Measurements from ENCODE around the gene SYF2.
A peak's percentile ranks its signal among the peaks of the same experiment; 100 is the strongest.

Gene SYF2

GRCh38 chr1:25198663-25199252 is 33.5 kb downstream of the SYF2 start:
- POLR2A ChIA-PET = no interaction called here
- 65% methylated on average over 20 of the region's 20 CpGs for WGBS (ENCODE audit: insufficient coverage)
- Histone ChIP-seq H3K36me3 (ENCODE audit: control insufficient read depth in 4 of 4, insufficient read depth in 4 of 4, low read length in 3 of 4) (no peaks in the 10 kb centered on the region), H3K27ac (ENCODE audit: insufficient read depth in 1 of 2, low read depth in 1 of 2, low read length in 2 of 2, poor library complexity in 1 of 2, severe bottlenecking in 2 of 2) (peak overlapping the region in 1 of 2 experiments; percentile 2), H3K4me1 (ENCODE audit: control extremely low read depth in 1 of 4, control insufficient read depth in 4 of 4, insufficient read depth in 4 of 4, low read length in 3 of 4) (peaks cover 0 to 26% (median 20%) of the 10 kb centered on the region in 4 experiments), H3K27me3 (replicated peaks in 2 of 5; ENCODE audit: control insufficient read depth in 4 of 5, insufficient read depth in 5 of 5, low read length in 4 of 5) (no peaks in the 10 kb centered on the region), H3K4me3 (ENCODE audit: control insufficient read depth in 1 of 7, extremely low read depth in 1 of 7, insufficient read depth in 4 of 7, low read depth in 2 of 7, low read length in 6 of 7) (peak overlapping the region in 2 of 7 experiments; percentile 8 to 51), H3K9me3 (ENCODE audit: control extremely low read depth in 1 of 5, control insufficient read depth in 4 of 5, insufficient read depth in 2 of 5, low read depth in 1 of 5, low read length in 4 of 5) (no peaks in the 10 kb centered on the region)
- CTCF ChIA-PET = interaction anchor here (0.7 to 1.6 kb wide), 2 partner anchors 11 to 99 kb away, joined by 3 to 4 read pairs; no protein-coding TSS in a partner anchor
- peak; percentile 23 to 74 (median 64) for DNase-seq

DNA sequence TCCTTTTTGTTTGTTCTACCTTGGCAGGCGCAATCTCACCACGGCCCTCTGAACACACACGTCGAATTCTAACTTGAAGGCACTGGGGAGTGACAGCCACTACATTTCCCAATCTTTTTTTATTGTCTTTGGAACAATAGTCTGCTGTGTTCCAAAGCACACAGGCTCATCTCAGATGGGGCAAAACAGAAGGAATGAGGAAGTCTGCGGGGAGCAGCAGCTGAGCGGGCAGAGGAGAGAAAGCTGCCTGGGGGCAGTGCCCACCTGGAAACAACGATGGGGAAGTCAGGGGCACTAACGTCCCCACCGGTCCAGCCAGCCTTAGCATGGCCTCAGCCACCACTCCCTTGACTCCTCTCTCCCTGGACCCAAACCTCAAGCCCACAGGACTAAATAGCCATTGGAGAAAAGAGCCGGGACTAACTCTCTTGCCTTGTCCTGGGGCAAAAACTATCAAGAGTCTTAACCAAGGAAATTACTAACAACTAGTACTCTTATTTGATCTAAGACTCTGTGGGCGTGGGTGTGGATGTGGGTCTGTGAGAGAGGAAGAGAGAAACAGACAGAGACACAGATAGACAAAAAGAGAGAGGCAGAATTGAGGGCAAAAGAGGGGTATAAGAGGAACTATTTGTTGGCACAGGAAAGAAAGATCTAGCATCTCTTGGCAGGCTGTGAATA is 34.2 kb downstream of the SYF2 start:
- Histone ChIP-seq H3K36me3 (ENCODE audit: control insufficient read depth in 4 of 4, insufficient read depth in 4 of 4, low read length in 3 of 4) (no peaks in the 10 kb centered on the region), H3K27ac (ENCODE audit: insufficient read depth in 1 of 2, low read depth in 1 of 2, low read length in 2 of 2, poor library complexity in 1 of 2, severe bottlenecking in 2 of 2) (peak overlapping the region in 1 of 2 experiments; percentile 2), H3K27me3 (replicated peaks in 2 of 5; ENCODE audit: control insufficient read depth in 4 of 5, insufficient read depth in 5 of 5, low read length in 4 of 5) (no peaks in the 10 kb centered on the region), H3K4me3 (ENCODE audit: control insufficient read depth in 1 of 7, extremely low read depth in 1 of 7, insufficient read depth in 4 of 7, low read depth in 2 of 7, low read length in 6 of 7) (peak overlapping the region in 1 of 7 experiments; percentile 51), H3K4me1 (ENCODE audit: control extremely low read depth in 1 of 4, control insufficient read depth in 4 of 4, insufficient read depth in 4 of 4, low read length in 3 of 4) (peaks cover 0 to 26% (median 20%) of the 10 kb centered on the region in 4 experiments), H3K9me3 (ENCODE audit: control extremely low read depth in 1 of 5, control insufficient read depth in 4 of 5, insufficient read depth in 2 of 5, low read depth in 1 of 5, low read length in 4 of 5) (no peaks in the 10 kb centered on the region)
- WGBS (ENCODE audit: insufficient coverage) = 28% methylated on average over 9 of the region's 11 CpGs
- ChIA-PET POLR2A (no interaction called here), CTCF (interaction anchor here (0.8 to 1.6 kb wide), 3 partner anchors 10 to 64 kb away, joined by 3 read pairs; no protein-coding TSS in a partner anchor)
- DNase-seq = peak; percentile 17 to 79 (median 67)

- no peaks in the 10 kb centered on the region for H3K9me3 ChIP-seq (ENCODE audit: control extremely low read depth in 1 of 5, control insufficient read depth in 4 of 5, insufficient read depth in 2 of 5, low read depth in 1 of 5, low read length in 4 of 5)
- CTCF ChIA-PET = interaction anchor here (0.8 to 1.8 kb wide), 4 partner anchors 9 to 280 kb away, joined by 3 to 12 read pairs (median 3); no protein-coding TSS in a partner anchor
- peaks cover 0 to 26% (median 20%) of the 10 kb centered on the region in 4 experiments for H3K4me1 ChIP-seq (ENCODE audit: control extremely low read depth in 1 of 4, control insufficient read depth in 4 of 4, insufficient read depth in 4 of 4, low read length in 3 of 4)
- no peak overlapping the region for H3K4me3 ChIP-seq (ENCODE audit: control insufficient read depth in 1 of 7, extremely low read depth in 1 of 7, insufficient read depth in 4 of 7, low read depth in 2 of 7, low read length in 6 of 7)
- H3K27me3 ChIP-seq (replicated peaks in 2 of 5; ENCODE audit: control insufficient read depth in 4 of 5, insufficient read depth in 5 of 5, low read length in 4 of 5) = no peaks in the 10 kb centered on the region
- 95% methylated on average over 20 of the region's 20 CpGs for WGBS (ENCODE audit: insufficient coverage)
- no peaks in the 10 kb centered on the region for H3K36me3 ChIP-seq (ENCODE audit: control insufficient read depth in 4 of 4, insufficient read depth in 4 of 4, low read length in 3 of 4)
- POLR2A ChIA-PET = no interaction called here
- no peak overlapping the region for H3K27ac ChIP-seq (ENCODE audit: insufficient read depth in 1 of 2, low read depth in 1 of 2, low read length in 2 of 2, poor library complexity in 1 of 2, severe bottlenecking in 2 of 2)
- peak in 1 of 3 donors; percentile 26 for DNase-seq
These were observed 34.9 kb downstream of the SYF2 start for GRCh38 chr1:25197235-25197975.

GRCh38 chr1:25196830-25197229 is 35.5 kb downstream of the SYF2 start:
- peaks cover 0 to 26% (median 20%) of the 10 kb centered on the region in 4 experiments for H3K4me1 ChIP-seq (ENCODE audit: control extremely low read depth in 1 of 4, control insufficient read depth in 4 of 4, insufficient read depth in 4 of 4, low read length in 3 of 4)
- no peaks in the 10 kb centered on the region for H3K36me3 ChIP-seq (ENCODE audit: control insufficient read depth in 4 of 4, insufficient read depth in 4 of 4, low read length in 3 of 4)
- no peak overlapping the region for H3K4me3 ChIP-seq (ENCODE audit: control insufficient read depth in 1 of 7, extremely low read depth in 1 of 7, insufficient read depth in 4 of 7, low read depth in 2 of 7, low read length in 6 of 7)
- POLR2A ChIA-PET = no interaction called here
- H3K9me3 ChIP-seq (ENCODE audit: control extremely low read depth in 1 of 5, control insufficient read depth in 4 of 5, insufficient read depth in 2 of 5, low read depth in 1 of 5, low read length in 4 of 5) = no peaks in the 10 kb centered on the region
- WGBS (ENCODE audit: insufficient coverage) = 94% methylated on average over 3 of the region's 7 CpGs
- H3K27ac ChIP-seq (ENCODE audit: insufficient read depth in 1 of 2, low read depth in 1 of 2, low read length in 2 of 2, poor library complexity in 1 of 2, severe bottlenecking in 2 of 2) = no peak overlapping the region
- CTCF ChIA-PET = interaction anchor here (1.0 to 1.8 kb wide), 3 partner anchors 9 to 367 kb away, joined by 3 to 12 read pairs (median 3); no protein-coding TSS in a partner anchor
- no peaks in the 10 kb centered on the region for H3K27me3 ChIP-seq (replicated peaks in 2 of 5; ENCODE audit: control insufficient read depth in 4 of 5, insufficient read depth in 5 of 5, low read length in 4 of 5)
- DNase-seq = no peak

DNA sequence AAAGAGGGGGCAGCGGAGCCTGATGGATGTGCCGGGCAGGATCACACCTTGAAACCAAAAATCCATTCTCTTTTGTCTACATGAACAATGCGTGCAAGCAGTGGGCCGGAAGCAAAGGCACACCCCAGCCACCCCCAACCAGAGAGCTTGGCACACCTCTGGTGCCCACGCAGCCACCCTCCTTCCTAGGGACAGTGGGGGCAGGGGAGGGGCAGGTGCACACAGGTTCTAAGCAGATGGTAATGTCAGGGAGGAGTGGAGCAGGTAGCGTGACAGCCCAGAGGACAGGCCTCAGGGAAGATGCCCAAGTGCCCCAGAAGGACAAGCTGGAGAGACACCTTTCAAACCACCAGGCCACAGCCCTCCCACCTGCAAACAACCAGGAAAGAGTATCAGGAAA is 36.5 kb downstream of the SYF2 start:
- Histone ChIP-seq H3K27ac (ENCODE audit: insufficient read depth in 1 of 2, low read depth in 1 of 2, low read length in 2 of 2, poor library complexity in 1 of 2, severe bottlenecking in 2 of 2) (no peak overlapping the region), H3K27me3 (replicated peaks in 2 of 5; ENCODE audit: control insufficient read depth in 4 of 5, insufficient read depth in 5 of 5, low read length in 4 of 5) (no peaks in the 10 kb centered on the region), H3K9me3 (ENCODE audit: control extremely low read depth in 1 of 5, control insufficient read depth in 4 of 5, insufficient read depth in 2 of 5, low read depth in 1 of 5, low read length in 4 of 5) (no peaks in the 10 kb centered on the region), H3K4me3 (ENCODE audit: control insufficient read depth in 1 of 7, extremely low read depth in 1 of 7, insufficient read depth in 4 of 7, low read depth in 2 of 7, low read length in 6 of 7) (no peak overlapping the region), H3K36me3 (ENCODE audit: control insufficient read depth in 4 of 4, insufficient read depth in 4 of 4, low read length in 3 of 4) (no peaks in the 10 kb centered on the region), H3K4me1 (ENCODE audit: control extremely low read depth in 1 of 4, control insufficient read depth in 4 of 4, insufficient read depth in 4 of 4, low read length in 3 of 4) (peaks cover 0 to 26% (median 20%) of the 10 kb centered on the region in 4 experiments)
- POLR2A ChIA-PET = no interaction called here
- DNase-seq = no peak
- CTCF ChIA-PET = interaction anchor here (1.0 to 1.8 kb wide), 2 partner anchors 10 to 366 kb away, joined by 3 to 12 read pairs; no protein-coding TSS in a partner anchor
- 60% methylated on average over 1 of the region's 6 CpGs for WGBS (ENCODE audit: insufficient coverage)

DNA sequence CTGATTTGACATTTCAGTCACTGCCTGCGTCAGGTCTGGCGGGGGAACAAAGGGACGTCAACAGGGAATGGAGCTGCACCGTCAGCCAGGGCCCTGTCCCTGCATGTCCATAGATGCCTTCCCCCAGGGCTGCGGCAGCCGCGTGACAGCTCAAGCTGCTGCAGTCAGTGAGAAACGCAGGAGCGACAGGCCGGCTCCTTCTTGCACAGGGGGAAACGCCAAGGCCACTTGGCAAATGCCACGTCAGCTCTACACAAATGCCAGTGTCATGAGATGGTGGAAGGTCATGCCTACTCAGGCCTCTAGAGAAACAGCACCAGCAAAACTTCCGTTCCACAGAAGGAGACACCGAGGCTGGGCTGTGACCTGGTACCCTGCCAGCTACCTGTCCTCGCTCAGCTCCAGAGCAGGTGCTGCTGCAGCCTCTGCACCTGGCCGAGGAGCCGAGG is 37.7 kb downstream of the SYF2 start:
- 97% methylated on average over 16 of the region's 17 CpGs for WGBS (ENCODE audit: insufficient coverage)
- no peak for DNase-seq
- no peaks in the 10 kb centered on the region for H3K9me3 ChIP-seq (ENCODE audit: control extremely low read depth in 1 of 5, control insufficient read depth in 4 of 5, insufficient read depth in 2 of 5, low read depth in 1 of 5, low read length in 4 of 5)
- no peaks in the 10 kb centered on the region for H3K36me3 ChIP-seq (ENCODE audit: control insufficient read depth in 4 of 4, insufficient read depth in 4 of 4, low read length in 3 of 4)
- POLR2A ChIA-PET = no interaction called here
- CTCF ChIA-PET = interaction anchor here (1.4 to 1.7 kb wide), 2 partner anchors 10 to 11 kb away, joined by 3 to 8 read pairs; no protein-coding TSS in a partner anchor
- H3K27me3 ChIP-seq (replicated peaks in 2 of 5; ENCODE audit: control insufficient read depth in 4 of 5, insufficient read depth in 5 of 5, low read length in 4 of 5) = no peaks in the 10 kb centered on the region
- peaks cover 0 to 26% (median 20%) of the 10 kb centered on the region in 4 experiments for H3K4me1 ChIP-seq (ENCODE audit: control extremely low read depth in 1 of 4, control insufficient read depth in 4 of 4, insufficient read depth in 4 of 4, low read length in 3 of 4)
- no peak overlapping the region for H3K27ac ChIP-seq (ENCODE audit: insufficient read depth in 1 of 2, low read depth in 1 of 2, low read length in 2 of 2, poor library complexity in 1 of 2, severe bottlenecking in 2 of 2)
- H3K4me3 ChIP-seq (ENCODE audit: control insufficient read depth in 1 of 7, extremely low read depth in 1 of 7, insufficient read depth in 4 of 7, low read depth in 2 of 7, low read length in 6 of 7) = no peak overlapping the region
